ENCODE data around the gene XPNPEP3.

The XPNPEP3 gene

GRCh38 chr22:40958299-40958698, 101.4 kb downstream of the XPNPEP3 start:
- H3K9me3 ChIP-seq (replicated peaks; ENCODE audit: insufficient read depth, low read length) = no peaks in the 10 kb centered on the region
- no peak overlapping the region for H3K27ac ChIP-seq (ENCODE audit: low read length)
- H3K4me3 ChIP-seq (ENCODE audit: low read length) = no peak overlapping the region
- H3K36me3 ChIP-seq (replicated peaks; ENCODE audit: insufficient read depth, low read length) = 0 out of 2 replicates have a peak, but pooled peaks cover 9% of the 10 kb centered on the region
- no peak overlapping the region for H2AFZ ChIP-seq (ENCODE audit: low read length)
- no peak overlapping the region for H3K9ac ChIP-seq (ENCODE audit: low read length)
- H3K27me3 ChIP-seq (replicated peaks; ENCODE audit: insufficient read depth, low read length) = no peaks in the 10 kb centered on the region
- H3K4me1 ChIP-seq (ENCODE audit: low read length) = no peaks in the 10 kb centered on the region
- H3F3A ChIP-seq (ENCODE audit: insufficient read depth, low read length) = no peaks in the 10 kb centered on the region
- H4K20me1 ChIP-seq (ENCODE audit: insufficient read depth, low read length) = no peaks in the 10 kb centered on the region
- H3K4me2 ChIP-seq (ENCODE audit: low read depth, low read length) = no peak overlapping the region
- H3K9me2 ChIP-seq (replicated peaks; ENCODE audit: insufficient read depth, low read length) = no peaks in the 10 kb centered on the region
- DNase-seq = no peak
- TF ChIP-seq EZH2phosphoT487 (IDR thresholded peaks at IDR 0.05; ENCODE audit: low read length) = no peak
- no peak for TF ChIP-seq EZH2 (optimal IDR thresholded peaks at IDR 0.05; ENCODE audit: low read depth, low read length)
- TF ChIP-seq CTCF (IDR thresholded peaks at IDR 0.05; ENCODE audit: low read length) = no peak
- H3K79me2 ChIP-seq (ENCODE audit: low read length) = peaks cover 87% of the 10 kb centered on the region

GRCh38 chr22:40960145-40960544, 103.2 kb downstream of the XPNPEP3 start:
- Histone ChIP-seq H3F3A (ENCODE audit: insufficient read depth, low read length) (no peaks in the 10 kb centered on the region), H3K9me3 (replicated peaks; ENCODE audit: insufficient read depth, low read length) (no peaks in the 10 kb centered on the region), H3K4me1 (ENCODE audit: low read length) (0 out of 2 replicates have a peak, but pooled peaks cover 3% of the 10 kb centered on the region), H3K9ac (ENCODE audit: low read length) (no peak overlapping the region), H3K9me2 (replicated peaks; ENCODE audit: insufficient read depth, low read length) (no peaks in the 10 kb centered on the region), H3K27ac (ENCODE audit: low read length) (no peak overlapping the region), H3K4me2 (ENCODE audit: low read depth, low read length) (no peak overlapping the region), H4K20me1 (ENCODE audit: insufficient read depth, low read length) (no peaks in the 10 kb centered on the region), H3K27me3 (replicated peaks; ENCODE audit: insufficient read depth, low read length) (no peaks in the 10 kb centered on the region), H2AFZ (ENCODE audit: low read length) (no peak overlapping the region), H3K36me3 (replicated peaks; ENCODE audit: insufficient read depth, low read length) (0 out of 2 replicates have a peak, but pooled peaks cover 12% of the 10 kb centered on the region), H3K79me2 (ENCODE audit: low read length) (peaks cover 84% of the 10 kb centered on the region), H3K4me3 (ENCODE audit: low read length) (no peak overlapping the region)
- no peak for TF ChIP-seq EZH2phosphoT487 (IDR thresholded peaks at IDR 0.05; ENCODE audit: low read length)
- no peak for TF ChIP-seq EZH2 (optimal IDR thresholded peaks at IDR 0.05; ENCODE audit: low read depth, low read length)
- TF ChIP-seq CTCF (IDR thresholded peaks at IDR 0.05; ENCODE audit: low read length) = no peak
- no peak for DNase-seq

GRCh38 chr22:40965936-40966725, 109.2 kb downstream of the XPNPEP3 start:
- Histone ChIP-seq H3K4me1 (ENCODE audit: low read length) (peaks cover 15% of the 10 kb centered on the region), H3K9me3 (replicated peaks; ENCODE audit: insufficient read depth, low read length) (no peaks in the 10 kb centered on the region), H3K4me3 (ENCODE audit: low read length) (no peak overlapping the region), H4K20me1 (ENCODE audit: insufficient read depth, low read length) (no peaks in the 10 kb centered on the region), H3K36me3 (replicated peaks; ENCODE audit: insufficient read depth, low read length) (0 out of 2 replicates have a peak, but pooled peaks cover 7% of the 10 kb centered on the region), H3K79me2 (ENCODE audit: low read length) (peaks cover 46% of the 10 kb centered on the region), H3K27ac (ENCODE audit: low read length) (peak overlapping the region; percentile 33; the same call in 1 of the 2 replicates), H2AFZ (ENCODE audit: low read length) (no peak overlapping the region), H3K4me2 (ENCODE audit: low read depth, low read length) (peak overlapping the region; percentile 41), H3K27me3 (replicated peaks; ENCODE audit: insufficient read depth, low read length) (no peaks in the 10 kb centered on the region), H3K9ac (ENCODE audit: low read length) (no peak overlapping the region), H3K9me2 (replicated peaks; ENCODE audit: insufficient read depth, low read length) (no peaks in the 10 kb centered on the region), H3F3A (ENCODE audit: insufficient read depth, low read length) (peaks cover 4% of the 10 kb centered on the region; the same call in 1 of the 2 replicates)
- peak; percentile 46 for DNase-seq
- TF ChIP-seq EZH2 (optimal IDR thresholded peaks at IDR 0.05; ENCODE audit: low read depth, low read length) = no peak
- no peak for TF ChIP-seq EZH2phosphoT487 (IDR thresholded peaks at IDR 0.05; ENCODE audit: low read length)
- TF ChIP-seq CTCF (IDR thresholded peaks at IDR 0.05; ENCODE audit: low read length) = no peak

All from MM.1S (cell line).